ENCODE results near the gene HNRNPC.
A peak's percentile ranks its signal among the peaks of the same experiment; 100 is the strongest.
"Not testable (repeated sequence)": the region's sequence is repeated elsewhere in the genome, so short reads cannot be mapped to it uniquely, and the experiment has no call there.

The HNRNPC gene

DNA sequence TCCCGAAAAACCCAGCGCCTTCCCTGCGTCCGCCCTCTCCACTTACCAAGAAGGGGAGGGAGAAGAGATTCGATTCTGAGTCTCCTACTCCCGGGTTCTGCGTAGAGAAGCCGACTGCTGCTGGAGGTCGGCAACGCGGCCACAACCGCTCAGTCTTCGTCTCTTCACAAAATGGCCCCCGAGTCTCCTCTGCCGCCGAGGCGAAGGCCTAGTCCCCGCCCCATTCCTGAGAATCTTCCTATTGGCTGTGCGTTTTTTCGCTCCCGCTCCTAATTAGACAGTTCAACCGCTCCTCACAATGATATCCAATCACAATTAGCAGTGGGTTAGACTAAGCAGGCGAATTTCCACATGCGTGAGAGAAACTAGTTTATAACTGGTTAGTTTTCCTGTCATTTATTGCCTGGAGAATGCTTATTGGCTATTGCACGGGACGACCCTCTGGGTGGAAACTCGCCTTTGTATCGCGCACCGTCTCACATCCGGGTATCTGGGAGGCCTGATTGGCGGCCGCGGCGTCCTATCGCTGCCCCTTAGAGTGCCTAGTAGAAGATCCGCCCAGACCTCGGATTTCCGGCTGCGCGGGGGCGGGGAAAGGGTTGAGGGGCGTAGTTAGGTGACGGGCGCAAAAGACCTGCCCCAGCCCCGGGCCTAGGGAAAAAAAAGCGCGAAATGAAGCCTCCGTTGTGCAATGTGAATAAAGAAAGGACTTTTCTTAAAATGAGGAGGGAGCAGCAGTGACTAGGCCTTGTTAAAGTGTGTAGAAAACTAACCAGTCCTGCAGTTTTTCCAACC lies at the start of gene HNRNPC:
TSS of gene HNRNPC (minus strand) at position 191 of the 795 bp plus-strand sequence. CDS start 35,249 bp downstream, outside the sequence.
- DNase-seq (ENCODE audit: low read depth) = peak; percentile 100

DNA sequence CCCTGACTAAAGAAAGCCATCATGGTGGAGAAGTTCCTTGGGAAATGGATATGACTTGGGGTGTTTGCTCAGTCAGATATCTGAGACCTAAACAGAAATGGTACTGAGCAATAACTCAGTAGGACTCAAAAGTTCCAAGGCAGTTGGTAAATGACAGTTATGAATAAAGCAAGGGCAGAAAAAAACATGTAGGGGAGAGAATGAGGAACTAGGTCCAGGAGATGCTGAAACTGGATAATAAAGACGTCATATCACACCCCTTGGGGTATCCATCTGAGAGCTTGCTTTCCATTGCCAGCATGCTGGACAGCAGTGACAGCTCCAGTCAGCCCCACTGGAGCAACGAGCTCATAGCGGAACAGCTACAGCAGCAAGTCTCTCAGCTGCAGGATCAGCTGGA lies 48.2 kb upstream of the HNRNPC start:
- DNase-seq (ENCODE audit: low read depth) = no peak

DNA sequence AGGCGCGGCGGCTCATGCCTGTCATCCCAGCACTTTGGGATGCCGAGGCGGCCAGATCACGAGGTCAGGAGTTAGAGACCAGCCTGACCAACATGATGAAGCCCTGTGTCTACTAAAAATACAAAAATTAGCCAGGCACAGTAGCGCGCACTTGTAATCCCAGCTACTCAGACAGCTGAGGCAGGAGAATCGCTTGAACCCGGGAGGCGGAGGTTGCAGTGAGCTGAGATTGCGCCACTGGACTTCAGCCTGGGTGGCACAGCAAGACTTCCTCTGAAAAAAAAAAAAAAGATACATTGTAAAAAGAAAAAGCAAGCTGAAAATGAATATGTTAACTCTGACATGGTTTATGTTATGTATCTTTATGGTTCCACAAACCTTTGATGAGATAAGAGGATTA lies 44.3 kb upstream of the HNRNPC start:
- no peak for DNase-seq (ENCODE audit: low read depth)

DNA sequence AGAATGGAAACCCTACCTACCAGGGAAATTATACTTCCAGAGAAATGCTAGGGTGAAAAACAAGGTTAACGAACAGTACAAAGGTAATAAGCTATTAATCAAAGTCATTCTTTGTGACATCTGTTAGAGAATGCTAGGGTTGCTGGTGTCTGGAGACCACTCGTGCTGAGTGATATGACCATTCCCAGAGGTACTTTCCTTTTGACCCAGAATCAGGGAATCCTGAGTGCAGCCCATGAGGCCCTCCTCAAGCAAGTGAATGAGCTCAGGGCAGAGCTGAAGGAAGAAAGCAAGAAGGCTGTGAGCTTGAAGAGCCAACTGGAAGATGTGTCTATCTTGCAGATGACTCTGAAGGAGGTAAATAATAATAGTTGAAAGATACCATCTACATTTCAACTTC lies 42.4 kb upstream of the HNRNPC start:
- DNase-seq (ENCODE audit: low read depth) = no peak

DNA sequence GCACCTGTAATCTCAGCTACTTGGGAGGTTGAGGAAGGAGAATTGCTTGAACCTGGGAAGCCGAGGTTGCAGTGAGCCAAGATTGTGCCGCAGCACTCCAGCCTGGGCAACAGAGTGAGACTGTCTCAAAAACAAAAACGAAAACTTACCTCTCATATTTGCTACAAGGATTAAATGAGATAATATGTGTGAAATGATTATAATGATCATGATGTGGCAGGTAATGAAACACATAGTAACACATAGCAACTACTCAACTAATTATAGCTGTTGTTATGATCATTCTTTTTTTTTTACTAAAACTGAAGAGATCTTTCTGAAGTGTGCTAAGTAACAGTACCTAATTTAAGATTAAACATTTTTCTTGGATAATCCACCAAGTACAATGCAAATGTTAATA lies 40.7 kb upstream of the HNRNPC start:
- no peak for DNase-seq (ENCODE audit: low read depth)

DNA sequence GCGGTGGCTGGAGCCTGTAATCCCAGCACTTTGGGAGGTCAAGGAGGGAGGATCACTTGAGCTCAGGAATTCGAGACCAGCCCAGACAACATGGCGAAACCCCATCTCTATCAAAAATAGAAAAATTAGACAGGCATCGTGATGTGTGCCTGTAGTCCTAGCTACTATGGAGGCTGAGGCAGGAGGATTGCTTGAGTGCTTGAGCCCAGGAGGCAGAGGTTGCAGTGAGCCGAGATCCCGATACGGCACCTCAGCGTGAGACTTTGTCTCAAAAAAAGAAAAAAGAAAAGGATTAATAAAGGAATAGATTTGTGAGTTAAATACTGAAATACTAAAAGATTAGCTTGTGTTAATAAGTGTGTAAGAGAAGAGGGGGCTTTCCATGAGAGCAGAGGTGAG lies 40.0 kb upstream of the HNRNPC start:
- DNase-seq (ENCODE audit: low read depth) = no peak

DNA sequence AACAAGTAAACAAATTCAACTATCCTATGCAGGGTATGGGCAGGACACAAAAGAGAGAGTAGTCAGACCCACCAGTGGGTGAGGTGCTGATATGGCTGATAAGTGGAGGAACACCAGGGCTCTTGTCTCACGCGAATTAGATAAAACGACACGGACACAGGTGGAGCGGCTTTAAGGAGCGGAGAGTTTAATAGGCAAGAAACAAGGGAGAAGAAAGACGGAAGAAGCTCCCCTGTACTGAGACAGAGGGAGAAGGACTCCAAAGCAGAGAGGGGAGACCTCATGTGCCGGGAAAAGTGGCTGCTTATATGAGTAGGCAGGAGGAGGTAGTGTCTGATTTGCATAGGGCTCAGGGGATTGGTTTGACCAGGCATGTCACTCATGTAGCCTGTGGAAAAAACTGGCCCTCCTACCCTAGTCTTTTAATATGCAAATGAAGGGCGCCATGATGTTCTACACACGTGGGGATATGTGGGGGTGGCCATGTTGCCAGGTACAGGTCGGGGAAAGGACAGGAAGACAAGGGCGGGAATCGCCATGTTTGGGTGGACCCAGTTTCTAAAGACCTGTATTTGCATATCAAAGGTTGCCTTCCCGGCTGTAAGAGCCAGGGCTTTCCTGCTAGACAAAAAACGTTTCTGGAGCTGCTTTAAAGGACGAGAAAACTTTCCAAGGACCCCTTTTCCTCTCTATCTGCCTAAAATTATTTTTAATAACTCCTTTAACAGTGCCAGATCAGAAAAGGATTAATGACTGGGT lies 39.4 kb upstream of the HNRNPC start:
- no peak for DNase-seq (ENCODE audit: low read depth)

DNA sequence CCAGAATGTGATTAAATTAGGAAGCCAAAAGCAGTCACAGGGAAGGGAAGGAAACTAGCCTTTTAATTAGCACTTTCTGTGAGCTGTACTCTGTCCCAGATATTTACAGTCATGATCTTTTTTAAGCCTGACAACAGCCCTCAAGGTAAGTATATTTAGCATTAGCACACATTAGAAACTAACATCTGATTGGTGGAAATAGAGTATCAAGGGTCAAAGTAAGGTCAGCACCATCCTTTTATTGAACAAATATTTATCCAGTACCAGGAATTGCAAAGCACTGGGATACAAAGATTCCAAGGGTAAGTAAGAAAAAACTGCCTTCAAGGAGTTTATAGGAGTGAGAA lies 38.9 kb upstream of the HNRNPC start:
- no peak for DNase-seq (ENCODE audit: low read depth)

DNA sequence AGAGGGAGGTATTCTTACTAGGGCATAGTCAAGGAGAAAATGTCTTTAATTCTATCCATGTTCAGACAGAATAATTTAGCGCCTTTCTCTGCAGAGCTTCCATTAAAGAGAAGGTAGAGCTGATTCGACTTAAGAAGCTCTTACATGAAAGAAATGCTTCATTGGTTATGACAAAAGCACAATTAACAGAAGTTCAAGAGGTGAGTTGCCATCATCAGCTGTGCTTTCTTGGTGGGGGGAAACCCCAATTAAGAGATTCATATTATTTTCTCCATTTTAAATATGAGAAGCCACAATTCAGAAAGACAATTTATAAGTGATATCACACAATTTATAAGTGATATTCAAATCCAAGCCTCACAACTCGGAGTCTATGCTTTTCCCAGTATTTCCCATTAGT lies 38.4 kb upstream of the HNRNPC start:
- no peak for DNase-seq (ENCODE audit: low read depth)

DNA sequence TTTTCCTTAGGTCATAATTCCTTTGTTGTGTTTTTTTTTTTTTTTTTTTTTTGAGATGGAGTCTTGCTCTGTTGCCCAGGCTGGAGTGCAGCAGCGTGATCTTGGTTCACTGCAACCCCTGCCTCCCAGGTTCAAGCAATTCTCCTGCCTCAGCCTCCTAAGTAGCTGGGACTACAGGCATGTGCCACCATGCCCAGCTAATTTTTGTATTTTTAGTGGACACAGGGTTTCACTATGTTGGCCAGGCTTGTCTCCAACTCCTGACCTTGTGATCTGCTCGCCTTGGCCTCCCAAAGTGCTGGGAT lies 33.5 kb upstream of the HNRNPC start:
- not testable (repeated sequence) for DNase-seq (ENCODE audit: low read depth)

DNA sequence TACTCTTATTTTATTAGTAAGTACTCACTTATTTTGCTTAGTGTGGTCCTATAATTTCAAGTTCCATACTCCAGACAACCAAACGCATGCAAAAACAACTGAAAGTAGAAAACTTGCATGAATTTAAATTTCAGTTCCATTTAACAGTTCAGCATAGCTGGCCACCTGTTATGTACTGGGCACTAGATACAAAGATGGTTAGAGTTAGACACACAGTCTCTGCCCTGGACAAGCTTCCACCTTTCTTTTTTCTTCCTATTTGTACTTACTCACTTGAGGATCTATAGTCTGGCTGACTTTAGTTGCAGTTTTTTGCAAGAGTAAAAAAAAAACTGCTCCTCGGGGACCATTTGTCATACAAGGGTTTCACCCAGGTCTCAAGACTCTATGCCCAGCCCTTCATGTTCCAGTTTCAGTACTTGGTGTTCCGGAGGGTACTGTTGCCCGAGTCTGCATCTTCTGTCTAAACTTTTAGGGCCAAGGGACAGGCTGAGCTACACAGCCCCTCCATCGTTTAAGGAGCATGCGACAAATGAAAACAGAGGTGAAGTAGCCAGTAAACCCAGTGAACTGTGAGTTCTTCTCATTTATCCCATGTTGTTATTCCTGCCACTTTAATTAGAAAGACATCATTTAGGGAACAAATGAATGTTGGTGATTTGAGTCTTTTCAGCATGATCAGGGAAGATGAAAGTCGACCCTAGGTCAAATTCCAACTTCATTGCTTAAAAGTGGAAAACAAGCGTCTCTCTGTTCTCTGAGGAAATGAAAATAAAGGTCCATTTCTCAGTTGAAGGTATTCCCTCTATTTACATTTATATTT lies 33.0 kb upstream of the HNRNPC start:
- no peak for DNase-seq (ENCODE audit: low read depth)

DNA sequence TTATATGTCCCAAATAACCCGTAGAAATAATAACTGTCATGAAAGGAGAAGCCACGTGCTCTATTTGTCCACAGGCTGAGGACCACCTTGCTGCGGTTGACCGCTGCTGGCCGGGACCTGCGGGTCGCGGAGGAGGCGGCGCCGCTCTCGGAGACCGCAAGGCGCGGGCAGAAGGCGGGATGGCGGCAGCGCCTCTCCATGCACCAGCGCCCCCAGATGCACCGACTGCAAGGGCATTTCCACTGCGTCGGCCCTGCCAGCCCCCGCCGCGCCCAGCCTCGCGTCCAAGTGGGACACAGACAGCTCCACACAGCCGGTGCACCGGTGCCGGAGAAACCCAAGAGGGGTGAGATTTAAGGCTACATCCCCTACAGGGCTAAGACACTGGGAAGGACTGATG lies 31.6 kb upstream of the HNRNPC start:
- no peak for DNase-seq (ENCODE audit: low read depth)

DNA sequence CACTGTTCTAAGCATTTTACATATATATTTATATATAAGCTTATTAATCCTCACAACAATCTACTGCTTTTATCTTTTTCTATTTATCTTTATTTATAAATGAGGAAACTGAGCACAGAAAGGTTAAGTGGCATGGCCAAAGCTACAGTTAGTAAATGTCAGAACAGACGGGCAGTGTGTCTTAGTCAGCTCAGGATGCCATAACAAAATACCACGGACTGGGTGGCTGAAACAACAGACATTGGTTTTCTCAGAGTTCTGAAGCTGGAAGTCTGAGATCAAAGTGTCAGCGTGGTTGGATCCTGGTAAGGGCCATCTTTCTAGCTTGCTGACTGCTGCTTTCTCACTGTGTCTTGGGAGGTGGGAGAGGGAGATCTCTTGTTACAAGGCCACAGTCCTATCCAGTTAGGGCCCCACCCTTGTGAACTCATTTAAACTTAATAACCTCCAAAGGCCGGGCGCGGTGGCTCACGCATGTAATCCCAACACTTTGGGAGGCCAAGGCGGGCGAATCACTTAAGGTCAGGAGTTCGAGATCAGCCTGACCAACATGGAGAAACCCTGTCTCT lies 30.4 kb upstream of the HNRNPC start:
- DNase-seq (ENCODE audit: low read depth) = no peak

DNA sequence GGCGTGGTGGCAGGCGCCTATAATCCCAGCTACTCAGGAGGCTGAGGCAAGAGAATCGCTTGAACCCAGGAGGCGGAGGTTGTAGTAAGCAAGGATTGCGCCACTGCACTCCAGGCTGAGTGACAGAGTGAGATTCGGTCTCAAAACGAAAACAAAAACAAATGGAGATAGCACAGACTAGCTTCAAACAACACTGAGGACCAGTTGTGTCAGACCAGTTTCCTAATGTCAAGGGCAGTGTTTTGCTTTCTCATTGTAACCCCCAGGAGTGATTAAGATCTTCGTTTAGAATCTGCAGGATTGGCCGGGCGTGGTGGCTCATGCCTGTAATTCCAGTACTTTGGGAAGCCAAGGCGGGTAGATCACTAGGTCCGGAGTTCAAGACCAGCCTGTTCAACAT lies 29.1 kb upstream of the HNRNPC start:
- no peak for DNase-seq (ENCODE audit: low read depth)

DNA sequence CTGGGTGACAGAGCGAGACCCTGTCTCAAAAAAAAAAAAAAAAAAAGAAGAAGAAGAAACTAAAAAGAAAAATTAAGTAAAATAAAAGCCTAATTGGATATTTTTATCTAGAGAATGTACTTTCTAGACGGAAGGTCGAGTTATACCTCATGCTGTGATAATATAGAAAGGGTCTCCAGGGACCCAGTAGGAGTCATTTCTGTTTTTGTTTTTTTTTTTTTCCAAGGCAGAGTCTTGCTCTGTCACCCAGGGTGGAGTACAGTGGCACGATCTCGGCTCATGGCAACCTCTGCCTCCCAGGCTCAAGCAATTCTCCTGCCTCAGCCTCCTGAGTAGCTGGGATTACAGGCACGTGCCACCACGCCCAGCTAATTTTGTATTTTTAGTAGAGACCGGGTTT lies 24.8 kb upstream of the HNRNPC start:
- not testable (repeated sequence) for DNase-seq (ENCODE audit: low read depth)

DNA sequence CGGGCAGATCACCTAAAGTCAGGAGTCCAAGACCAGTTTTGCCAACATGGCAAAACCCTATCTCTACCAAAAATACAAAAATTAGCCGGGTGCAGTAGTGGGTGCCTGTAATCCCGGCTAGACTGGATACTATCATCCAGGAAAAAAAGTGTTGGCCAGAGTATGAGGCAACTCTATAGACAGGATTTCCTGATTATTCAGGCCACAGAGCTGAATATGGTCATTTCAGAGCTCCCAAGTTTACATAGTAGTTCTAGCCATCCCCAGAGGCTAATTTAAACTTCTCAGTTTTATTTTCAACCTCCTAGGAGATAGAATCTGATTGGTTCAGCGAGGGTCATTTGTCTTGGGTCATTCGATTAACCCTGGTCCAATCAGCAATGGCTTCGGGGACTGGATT lies 17.9 kb upstream of the HNRNPC start:
- no peak for DNase-seq (ENCODE audit: low read depth)

DNA sequence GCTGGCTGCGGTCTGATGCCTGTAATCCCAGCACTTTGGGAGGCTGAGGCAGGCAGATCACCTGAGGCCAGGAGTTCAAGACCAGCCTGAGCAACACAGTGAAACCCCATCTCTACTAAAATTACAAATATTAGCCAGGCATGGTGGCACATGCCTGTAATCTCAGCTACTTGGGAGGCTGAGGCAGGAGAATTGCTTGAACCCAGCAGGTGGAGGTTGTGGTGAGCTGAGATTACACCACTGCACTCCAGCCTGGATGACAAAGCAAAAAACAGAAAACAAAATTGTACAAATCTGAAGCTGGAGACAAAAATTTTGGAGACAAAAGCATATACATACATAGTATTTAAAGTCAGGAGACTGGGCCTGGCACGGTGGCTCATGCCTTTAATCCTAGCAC lies 17.3 kb upstream of the HNRNPC start:
- DNase-seq (ENCODE audit: low read depth) = not testable (repeated sequence)

DNA sequence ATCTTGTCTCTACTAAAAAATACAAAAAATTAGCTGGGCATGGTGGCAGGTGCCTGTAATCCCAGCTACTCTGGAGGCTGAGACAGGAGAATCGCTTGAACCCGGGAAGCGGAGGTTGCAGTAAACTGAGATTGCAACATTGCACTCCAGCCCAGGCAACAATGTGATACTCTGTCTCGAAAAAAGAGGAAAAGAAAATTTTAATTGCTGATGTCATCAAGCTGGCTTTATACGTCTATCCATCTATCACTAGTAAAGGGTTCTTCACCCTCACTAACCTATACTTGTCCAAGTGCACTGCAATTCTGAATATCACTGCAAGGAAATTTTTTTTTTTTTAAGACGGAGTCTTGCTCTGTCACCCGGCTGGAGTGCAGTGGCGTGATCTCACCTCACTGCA lies 12.7 kb upstream of the HNRNPC start:
- DNase-seq (ENCODE audit: low read depth) = not testable (repeated sequence)

DNA sequence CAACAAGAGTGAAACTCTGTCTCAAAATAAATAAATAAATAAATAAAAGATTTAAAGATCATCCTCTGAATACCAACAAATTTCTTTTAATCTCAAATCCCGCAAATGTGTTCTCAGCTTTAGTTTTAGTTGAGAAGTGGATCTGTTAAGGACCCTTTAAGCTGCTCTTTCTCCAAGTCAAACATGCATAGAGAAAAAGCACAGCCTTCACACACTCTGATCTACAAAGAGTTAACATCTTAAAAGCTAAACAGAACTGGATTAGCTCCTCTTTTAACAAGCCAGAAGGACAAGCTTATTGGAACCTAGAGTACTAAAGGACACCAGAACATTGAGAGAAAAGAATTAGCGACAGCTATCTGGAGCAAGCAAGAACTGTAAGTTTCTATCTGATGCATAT lies 10.5 kb upstream of the HNRNPC start, which contains the start of gene RPGRIP1:
TSS of gene RPGRIP1 (plus strand) at position 301 of the 400 bp plus-strand sequence. CDS start 7,894 bp downstream, outside the sequence.
- DNase-seq (ENCODE audit: low read depth) = no peak

DNA sequence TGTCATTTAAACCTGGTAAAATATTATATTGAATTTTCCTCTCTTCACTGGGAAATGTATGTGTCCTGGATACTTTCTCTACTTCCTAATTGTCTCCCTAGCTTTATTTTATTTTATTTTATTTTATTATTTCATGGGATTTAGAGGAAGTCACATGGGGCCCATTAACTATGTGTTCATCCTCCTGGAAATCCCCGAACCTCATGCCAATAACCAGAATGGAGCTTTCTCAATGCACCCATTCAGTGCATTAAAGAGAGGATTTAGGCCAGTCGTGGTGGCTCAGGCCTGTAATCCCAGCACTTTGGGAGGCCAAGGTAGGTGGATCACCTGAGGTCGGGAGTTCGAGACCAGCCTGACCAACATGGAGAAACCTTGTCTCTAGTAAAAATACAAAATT lies 9.4 kb upstream of the HNRNPC start:
- DNase-seq (ENCODE audit: low read depth) = no peak

DNA sequence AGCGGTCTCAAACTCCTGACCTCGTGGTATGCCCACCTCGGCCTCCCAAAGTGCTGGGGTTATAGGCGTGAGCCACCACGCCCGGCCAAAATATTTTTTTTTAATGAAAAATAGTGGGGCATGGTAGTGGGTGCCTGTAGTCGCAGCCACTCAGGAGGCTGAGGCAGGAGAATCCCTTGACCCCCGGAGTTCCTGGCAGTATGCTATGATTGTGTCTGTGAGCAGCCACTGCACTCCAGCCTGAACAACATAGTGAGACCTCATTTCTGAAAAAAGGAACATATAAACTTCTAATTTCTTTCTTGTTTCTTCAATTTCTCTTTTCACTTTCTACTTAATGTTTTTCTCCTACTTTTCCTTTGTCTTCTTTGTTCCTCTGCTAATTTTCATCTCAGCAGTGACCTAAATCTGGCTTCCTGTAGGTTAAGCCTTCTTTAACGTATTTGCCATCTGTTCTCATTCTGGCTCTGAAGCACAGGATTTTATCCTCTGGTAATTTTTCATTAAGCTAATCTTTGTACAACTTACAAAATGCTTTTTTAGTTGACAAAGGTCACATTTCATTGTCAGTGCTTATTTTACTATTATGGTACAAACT lies 6.1 kb upstream of the HNRNPC start:
- no peak for DNase-seq (ENCODE audit: low read depth)

DNA sequence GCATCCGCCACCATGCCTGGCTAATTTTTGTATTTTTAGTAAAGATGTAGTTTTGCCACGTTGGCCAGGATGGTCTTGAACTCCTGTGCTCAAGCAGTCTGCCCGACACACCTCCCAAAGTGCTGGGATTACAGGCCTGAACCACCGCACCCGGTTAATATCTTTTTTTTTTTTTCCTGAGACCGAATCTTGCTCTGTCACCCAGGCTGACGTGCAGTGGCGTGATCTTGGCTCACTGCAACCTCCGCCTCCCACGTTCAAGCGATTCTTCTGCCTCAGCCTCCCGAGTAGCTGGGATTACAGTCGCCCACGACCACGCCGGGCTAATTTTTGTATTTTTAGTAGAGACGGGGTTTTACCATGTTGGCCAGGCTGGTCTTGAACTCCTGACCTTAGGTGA lies 3.4 kb upstream of the HNRNPC start:
- not testable (repeated sequence) for DNase-seq (ENCODE audit: low read depth)
